GM21528 (cell line): Measurements from ENCODE around the gene SCO2.

Experiments used
- ATAC-seq: cut with Tn5 transposase; IDR thresholded peaks from one replicate; pipeline ENCODE4 v1.9.1; 2021; ENCODE audit warnings: mild to moderate bottlenecking, moderate library complexity; ENCODE audit not compliant: unreplicated experiment, low FRiP score

The SCO2 gene

GRCh38 chr22:50482107-50483074, 43.0 kb downstream of the SCO2 start:
- no peak for ATAC-seq

DNA sequence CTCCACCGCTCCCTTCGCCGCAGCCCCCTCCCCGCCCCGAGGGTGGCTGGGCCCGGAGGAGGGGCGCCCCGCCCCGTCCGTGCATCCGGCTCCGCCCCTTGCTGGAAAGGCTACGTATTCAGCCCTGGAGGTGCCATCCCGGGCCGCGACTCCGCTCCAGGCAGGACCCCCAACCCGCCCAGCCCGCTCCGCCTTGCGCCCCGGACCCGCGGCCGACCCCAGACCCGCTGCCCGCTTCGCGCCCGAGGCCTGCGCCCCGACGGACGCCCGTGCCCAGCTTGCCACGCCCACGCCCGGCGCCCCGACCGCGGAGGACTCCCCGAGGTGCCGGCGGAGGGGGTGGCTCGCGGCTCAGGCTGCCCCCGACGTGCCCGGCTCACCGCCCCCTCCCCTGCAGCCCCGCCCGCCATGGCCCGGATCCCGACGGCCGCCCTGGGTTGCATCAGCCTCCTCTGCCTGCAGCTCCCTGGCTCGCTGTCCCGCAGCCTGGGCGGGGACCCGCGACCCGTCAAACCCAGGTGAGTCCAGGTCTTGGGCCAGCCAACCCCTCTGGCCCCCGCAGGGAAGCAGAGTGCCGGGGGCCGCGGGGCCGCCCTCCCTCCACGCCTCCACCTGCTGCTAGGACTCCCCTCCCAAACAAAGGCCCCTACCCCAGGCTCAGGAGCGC, 43.8 kb downstream of the SCO2 start, which contains the start of gene ADM2:
ADM2 (plus strand) TSS at position 104 of the 667 bp plus-strand sequence; CDS start at position 409, 305 bp downstream.
- ATAC-seq, result no peak

GRCh38 chr22:50481045-50481439, 44.4 kb downstream of the SCO2 start:
- ATAC-seq, result no peak

DNA sequence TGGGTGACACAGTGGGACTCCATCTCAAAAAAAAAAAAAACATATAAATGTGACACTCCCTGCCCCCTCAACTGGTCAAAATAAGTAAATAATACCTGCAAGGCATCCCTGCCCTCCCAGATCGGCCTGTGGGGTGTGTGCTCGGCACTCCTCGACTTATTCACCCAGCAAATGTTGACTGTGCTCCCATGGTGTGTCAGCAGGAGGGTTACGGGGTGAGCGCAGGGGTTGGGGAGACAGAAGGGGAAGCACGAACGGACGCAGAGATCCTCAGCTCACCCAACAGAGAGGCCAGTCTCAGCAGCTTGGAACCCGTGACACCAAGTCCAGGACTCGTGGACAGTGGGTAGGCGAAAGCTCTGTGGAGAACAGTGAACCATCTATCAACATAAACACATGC, 45.7 kb downstream of the SCO2 start:
- no peak for ATAC-seq

DNA sequence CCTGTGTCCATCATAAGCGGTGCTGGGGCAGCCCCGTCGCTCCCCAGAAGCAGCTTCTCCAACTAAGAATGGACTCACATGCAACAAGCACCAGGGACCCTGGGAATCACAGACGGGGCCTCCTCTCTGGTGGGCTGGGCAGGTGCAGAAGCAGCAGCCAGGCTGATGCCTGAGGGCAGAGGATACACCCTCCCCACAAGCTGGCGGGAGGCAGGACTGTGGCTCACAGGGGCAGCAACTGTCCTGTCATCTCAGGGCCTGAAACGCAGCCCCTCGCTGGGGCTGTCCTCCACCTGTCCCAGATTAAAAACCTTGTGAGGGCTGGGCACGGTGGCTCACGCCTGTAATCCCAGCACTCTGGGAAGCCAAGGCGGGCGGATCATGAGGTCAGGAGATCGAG, 47.5 kb downstream of the SCO2 start:
- ATAC-seq, result no peak

- no peak for ATAC-seq
These were observed 48.5 kb downstream of the SCO2 start for GRCh38 chr22:50476868-50477267.

- no peak for ATAC-seq
These were observed 49.8 kb downstream of the SCO2 start for GRCh38 chr22:50475652-50476002.

- ATAC-seq, result peak; percentile 57
These were observed 50.4 kb downstream of the SCO2 start, which contains the start of gene SBF1 for GRCh38 chr22:50474710-50475651. Gene SBF1 (minus strand): TSS chr22:50475035. CDS start chr22:50474840, 195 bp downstream.

DNA sequence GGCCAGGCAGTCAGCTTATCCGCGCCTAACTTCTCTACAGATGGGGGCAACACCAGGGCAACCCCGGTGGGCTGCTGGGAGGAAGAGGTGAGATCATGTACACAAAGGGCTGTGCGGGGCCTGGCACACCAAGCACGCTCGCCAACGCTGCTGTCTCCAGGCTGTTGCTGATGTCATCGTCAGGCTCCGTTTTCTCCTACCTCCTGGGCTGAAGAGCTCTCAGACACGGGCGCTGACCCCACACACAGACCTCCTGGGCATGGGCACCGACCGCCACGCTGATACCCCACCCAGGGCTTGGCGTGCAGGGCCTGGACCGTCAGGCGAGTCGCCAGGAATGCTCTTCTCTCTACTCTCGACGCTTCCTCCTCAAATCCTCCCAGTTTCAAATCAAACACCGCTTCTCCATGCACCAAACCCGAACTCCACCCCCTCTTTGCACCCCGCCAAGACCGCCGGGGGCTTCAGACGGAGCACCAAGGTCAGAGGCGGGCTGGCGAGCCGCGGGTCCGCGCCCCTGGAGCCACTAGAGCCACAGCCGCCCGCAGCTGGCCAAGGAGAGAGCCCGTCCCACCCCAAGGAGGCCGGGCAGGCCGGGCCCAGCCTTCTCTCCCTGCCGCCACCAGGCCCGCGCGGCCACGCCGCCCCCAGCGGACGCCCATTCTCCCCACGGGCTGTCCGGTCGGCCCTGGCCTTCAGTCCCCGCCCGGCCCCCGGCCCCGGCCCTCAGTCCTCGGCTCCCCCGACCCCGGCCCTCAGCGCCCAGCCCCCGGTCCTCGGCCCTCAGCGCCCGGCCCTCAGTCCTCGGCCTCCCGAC, 51.3 kb downstream of the SCO2 start:
- ATAC-seq, result no peak
